HepG2 (cell line): Measurements from ENCODE around the gene MSL3B.
A peak's percentile ranks its signal among the peaks of the same experiment; 100 is the strongest.

Source experiments
- CREB3 ChIP-seq: sonication (generic); formaldehyde crosslinking; IDR thresholded peaks from 2 replicates; pipeline ENCODE4 v1.5.0; 2020; ENCODE audit warnings: missing genetic modification reagents
- DNMT1 ChIP-seq: sonication (generic); formaldehyde crosslinking; IDR thresholded peaks from 2 replicates; pipeline ENCODE4 v1.5.1; 2020; ENCODE audit warnings: mild to moderate bottlenecking, missing genetic modification reagents
- DZIP1 ChIP-seq: sonication (generic); formaldehyde crosslinking; IDR thresholded peaks from 2 replicates; pipeline ENCODE4 v1.5.0; 2020; ENCODE audit warnings: mild to moderate bottlenecking, missing genetic modification reagents
- FOXJ3 ChIP-seq: sonication (generic); formaldehyde crosslinking; IDR thresholded peaks from 2 replicates; pipeline ENCODE4 v1.4.0; 2020; ENCODE audit warnings: missing genetic modification reagents, mild to moderate bottlenecking, borderline replicate concordance
- KDM5B ChIP-seq: sonication (generic); formaldehyde crosslinking; IDR thresholded peaks from 2 replicates; pipeline ENCODE4 v1.4.0; 2020; ENCODE audit warnings: missing genetic modification reagents, mild to moderate bottlenecking, borderline replicate concordance
- MXD4 ChIP-seq: IDR thresholded peaks from 2 replicates; pipeline ENCODE4 v1.6.1; 2016; ENCODE audit warnings: mild to moderate bottlenecking, missing biosample characterization, missing genetic modification reagents
- NR2F6 ChIP-seq, 2 experiments: IDR thresholded peaks; 2 replicates each; pipeline ENCODE4 v1.6.1; 2016; ENCODE audit warnings: antibody characterized with exemption in 1 of 2, mild to moderate bottlenecking in 1 of 2
- RBM22 ChIP-seq: fragments of 200-400 bp; formaldehyde crosslinking; optimal IDR thresholded peaks from 2 replicates; pipeline ENCODE3; 2017; ENCODE audit warnings: mild to moderate bottlenecking, low read length, moderate library complexity
- RFX1 ChIP-seq: fragments of 450-650 bp; IDR thresholded peaks from 2 replicates; pipeline ENCODE4 v1.6.1; 2017
- SMAD9 ChIP-seq: sonication (generic); formaldehyde crosslinking; IDR thresholded peaks from 2 replicates; pipeline ENCODE4 v1.5.1; 2020; ENCODE audit warnings: mild to moderate bottlenecking, missing genetic modification reagents
- SRSF4 ChIP-seq: fragments of 200-400 bp; formaldehyde crosslinking; IDR thresholded peaks from one replicate; pipeline ENCODE4 v1.6.1; 2018; ENCODE audit warnings: mild to moderate bottlenecking, low read depth, low read length, moderate library complexity; ENCODE audit not compliant: poor library complexity, severe bottlenecking
- SRY ChIP-seq: sonication (generic); formaldehyde crosslinking; IDR thresholded peaks from 2 replicates; pipeline ENCODE4 v1.8.0; 2022; ENCODE audit warnings: mild to moderate bottlenecking, missing genetic modification reagents
- ZFP41 ChIP-seq: sonication (generic); formaldehyde crosslinking; IDR thresholded peaks from 2 replicates; pipeline ENCODE4 v1.4.0; 2020; ENCODE audit warnings: mild to moderate bottlenecking, missing genetic modification reagents, borderline replicate concordance
- ZFP90 ChIP-seq: sonication (generic); formaldehyde crosslinking; IDR thresholded peaks from 2 replicates; pipeline ENCODE4 v1.8.0; 2022; ENCODE audit warnings: missing genetic modification reagents, mild to moderate bottlenecking, inconsistent platforms, borderline replicate concordance
- ZNF407 ChIP-seq: sonication (generic); formaldehyde crosslinking; IDR thresholded peaks from one replicate; pipeline ENCODE4 v1.5.1; 2020; ENCODE audit warnings: mild to moderate bottlenecking, missing genetic modification reagents; ENCODE audit errors: not compliant biosample characterization
- ZNF589 ChIP-seq: sonication (generic); formaldehyde crosslinking; conservative IDR thresholded peaks from 2 replicates; pipeline ENCODE4 v1.8.0; 2022; ENCODE audit warnings: mild to moderate bottlenecking, moderate library complexity, missing genetic modification reagents
- ZSCAN20 ChIP-seq: sonication (generic); formaldehyde crosslinking; IDR thresholded peaks from 2 replicates; pipeline ENCODE4 v1.4.0; 2020; ENCODE audit warnings: missing genetic modification reagents, mild to moderate bottlenecking, borderline replicate concordance

Gene MSL3B

GRCh38 chr2:233854241-233854981 is 13.8 kb downstream of the MSL3B start, which contains the start of gene HJURP (continued):
- TF ChIP-seq ZNF407 (CRISPR knock-in tag): peak; percentile 92
- no peak for TF ChIP-seq ZFP41 (CRISPR knock-in tag)
- peak; percentile 68; the same call in 1 of the 2 replicates for TF ChIP-seq ZFP90
- no peak for TF ChIP-seq SMAD9 (CRISPR knock-in tag)
- TF ChIP-seq MXD4 (CRISPR knock-in tag): peak; percentile 88
- TF ChIP-seq ZSCAN20 (CRISPR knock-in tag): peak; percentile 100
- no peak for TF ChIP-seq SRSF4
- no peak; the same call in 1 of the 2 replicates for TF ChIP-seq SRY (CRISPR knock-in tag)
- 0 out of 2 replicates have a peak, but pooled peaks have one; percentile 24 for TF ChIP-seq CREB3 (CRISPR knock-in tag)
- TF ChIP-seq RBM22: no peak
- no peak for TF ChIP-seq RFX1
- peak; percentile 98 for TF ChIP-seq ZNF589 (CRISPR knock-in tag)
- peak; percentile 59; the same call in 1 of the 2 replicates for TF ChIP-seq DZIP1 (CRISPR knock-in tag)
- TF ChIP-seq KDM5B (CRISPR knock-in tag): peak; percentile 87; the same call in 1 of the 2 replicates
- TF ChIP-seq FOXJ3 (CRISPR knock-in tag): no peak
- TF ChIP-seq DNMT1 (CRISPR knock-in tag): peak; percentile 84; the same call in 1 of the 2 replicates
- no peak for TF ChIP-seq NR2F6 (IDR thresholded peaks at IDR 0.05)
- TF ChIP-seq NR2F6 (CRISPR knock-in tag; IDR thresholded peaks at IDR 0.05): no peak
